H9 (cell line): Measurements from ENCODE around the gene CNDP1. TPM values are rescaled to one million over a fixed set of nuclear protein-coding genes. Genes with fewer than 3 reads are reported as not detected.

ENCODE experiments used
- DNase-seq: peaks from one replicate; pipeline ENCODE4 v3.0.0-alpha.2; 2017
- H2AFZ ChIP-seq: one replicate; pipeline ENCODE4 v1.6.1; 2013; ENCODE audit warnings: mild to moderate bottlenecking, low read length, control low read depth, moderate library complexity
- H2AK5ac ChIP-seq: 2 replicates; pipeline ENCODE4 v1.6.1; 2013; ENCODE audit warnings: low read length, control low read depth, mixed read lengths; ENCODE audit not compliant: insufficient read length
- H2BK120ac ChIP-seq: one replicate; pipeline ENCODE4 v1.6.1; 2013; ENCODE audit warnings: low read depth, mild to moderate bottlenecking, low read length, control low read depth, inconsistent platforms; ENCODE audit not compliant: poor library complexity, severe bottlenecking
- H2BK12ac ChIP-seq: 2 replicates; pipeline ENCODE4 v1.6.1; 2013; ENCODE audit warnings: low read length, control low read depth, mixed read lengths, low read depth; ENCODE audit not compliant: insufficient read length
- H2BK15ac ChIP-seq: 2 replicates; pipeline ENCODE4 v1.6.1; 2013; ENCODE audit warnings: low read depth, low read length, control low read depth
- H2BK20ac ChIP-seq: one replicate; pipeline ENCODE4 v1.6.1; 2013; ENCODE audit warnings: low read depth, mild to moderate bottlenecking, low read length, control low read depth, inconsistent platforms; ENCODE audit not compliant: poor library complexity, severe bottlenecking
- H2BK5ac ChIP-seq: 2 replicates; pipeline ENCODE4 v1.6.1; 2013; ENCODE audit warnings: low read length, control low read depth, mixed read lengths; ENCODE audit not compliant: insufficient read length
- H3K14ac ChIP-seq: 2 replicates; pipeline ENCODE4 v1.6.1; 2013; ENCODE audit warnings: low read length, control low read depth; ENCODE audit not compliant: insufficient read depth
- H3K18ac ChIP-seq: 2 replicates; pipeline ENCODE4 v1.6.1; 2013; ENCODE audit warnings: low read depth, mild to moderate bottlenecking, mixed read lengths, low read length, control low read depth; ENCODE audit not compliant: insufficient read length
- H3K23ac ChIP-seq: 2 replicates; pipeline ENCODE4 v1.6.1; 2013; ENCODE audit warnings: low read length, control low read depth, mixed read lengths, low read depth; ENCODE audit not compliant: insufficient read length
- H3K23me2 ChIP-seq: 2 replicates; pipeline ENCODE4 v1.6.1; 2013; ENCODE audit warnings: low read depth, mild to moderate bottlenecking, mixed read lengths, low read length, control low read depth; ENCODE audit not compliant: insufficient read length, poor library complexity, severe bottlenecking
- H3K27ac ChIP-seq: 2 replicates; pipeline ENCODE4 v1.5.1; 2013; ENCODE audit warnings: low read length, control low read depth, mixed read lengths, low read depth; ENCODE audit not compliant: insufficient read length
- H3K27me3 ChIP-seq: 2 replicates; pipeline ENCODE4 v1.6.1; 2013; ENCODE audit warnings: low read length, control low read depth, inconsistent platforms; ENCODE audit not compliant: insufficient read depth
- H3K4ac ChIP-seq: 2 replicates; pipeline ENCODE4 v1.6.1; 2013; ENCODE audit warnings: low read depth, mild to moderate bottlenecking, control low read depth, inconsistent platforms, low read length, moderate library complexity
- H3K4me1 ChIP-seq: 2 replicates; pipeline ENCODE4 v1.6.1; 2013; ENCODE audit warnings: low read length, control low read depth, inconsistent platforms; ENCODE audit not compliant: insufficient read depth
- H3K4me2 ChIP-seq: 2 replicates; pipeline ENCODE4 v1.6.1; 2013; ENCODE audit warnings: low read length, control low read depth, mixed read lengths; ENCODE audit not compliant: insufficient read length, insufficient read depth
- H3K56ac ChIP-seq: 2 replicates; pipeline ENCODE4 v1.6.1; 2013; ENCODE audit warnings: low read depth, mild to moderate bottlenecking, mixed read lengths, low read length, control low read depth; ENCODE audit not compliant: insufficient read length
- H3K79me1 ChIP-seq: 2 replicates; pipeline ENCODE4 v1.6.1; 2013; ENCODE audit warnings: low read depth, mild to moderate bottlenecking, moderate library complexity, low read length, control low read depth, inconsistent platforms; ENCODE audit not compliant: insufficient read depth, poor library complexity, severe bottlenecking
- H3K79me2 ChIP-seq: 2 replicates; pipeline ENCODE4 v1.6.1; 2013; ENCODE audit warnings: low read length, control low read depth, inconsistent platforms; ENCODE audit not compliant: insufficient read depth
- H3K9ac ChIP-seq: 2 replicates; pipeline ENCODE4 v1.6.1; 2013; ENCODE audit warnings: low read length, control low read depth, mixed read lengths; ENCODE audit not compliant: insufficient read length; ENCODE audit errors: extremely low read depth
- H3K9me3 ChIP-seq: one replicate; pipeline ENCODE4 v1.6.1; 2013; ENCODE audit warnings: low read depth, low read length, inconsistent platforms; ENCODE audit not compliant: control insufficient read depth
- H3T11ph ChIP-seq: one replicate; pipeline ENCODE4 v1.6.1; 2013; ENCODE audit warnings: mild to moderate bottlenecking, low read length, control low read depth, inconsistent platforms
- H4K20me1 ChIP-seq: one replicate; pipeline ENCODE4 v1.6.1; 2013; ENCODE audit not compliant: control insufficient read depth, insufficient read length, insufficient read depth
- H4K5ac ChIP-seq: 2 replicates; pipeline ENCODE4 v1.6.1; 2013; ENCODE audit warnings: low read depth, mild to moderate bottlenecking, mixed read lengths, low read length, control low read depth; ENCODE audit not compliant: insufficient read length
- H4K8ac ChIP-seq: replicated peaks from 2 replicates; pipeline ENCODE4 v1.6.1; 2013; ENCODE audit warnings: low read length, control low read depth, mixed read lengths, low read depth; ENCODE audit not compliant: insufficient read length
- H4K91ac ChIP-seq: 2 replicates; pipeline ENCODE4 v1.6.1; 2013; ENCODE audit warnings: low read depth, mild to moderate bottlenecking, moderate library complexity, mixed read lengths, low read length, control low read depth; ENCODE audit not compliant: insufficient read length
- H3K27ac Mint-ChIP-seq, 3 experiments: 2 replicates in 2 of 3; 3 replicates in 1 of 3; pipeline ENCODE4 v1.8.0; 2020 to 2021; ENCODE audit warnings: mixed read lengths in 3 of 3, mild to moderate bottlenecking in 1 of 3, moderate library complexity in 1 of 3
- H3K27me3 Mint-ChIP-seq: 2 replicates; pipeline ENCODE4 v1.8.0; 2021; ENCODE audit warnings: low read depth, mild to moderate bottlenecking, moderate library complexity, mixed read lengths
- H3K36me3 Mint-ChIP-seq, 3 experiments: 2 replicates in 2 of 3; 3 replicates in 1 of 3; pipeline ENCODE4 v1.8.0; 2020 to 2021; ENCODE audit warnings: low read depth in 3 of 3, mixed read lengths in 3 of 3; ENCODE audit not compliant: insufficient read depth in 1 of 3
- H3K4me1 Mint-ChIP-seq, 2 experiments: 2 replicates each; pipeline ENCODE4 v1.8.0; 2020; ENCODE audit warnings: mixed read lengths in 2 of 2
- H3K4me3 Mint-ChIP-seq, 2 experiments: 2 replicates in 1 of 2; 3 replicates in 1 of 2; pipeline ENCODE4 v1.8.0; 2020 to 2021; ENCODE audit warnings: mild to moderate bottlenecking in 2 of 2, mixed read lengths in 2 of 2, moderate library complexity in 1 of 2
- H3K9me3 Mint-ChIP-seq, 2 experiments: 2 replicates in 1 of 2; 3 replicates in 1 of 2; pipeline ENCODE4 v1.8.0; 2020; ENCODE audit warnings: mild to moderate bottlenecking in 2 of 2, mixed read lengths in 2 of 2, moderate library complexity in 1 of 2
- WGBS: extraction: QIAGEN DNeasy Blood & Tissue Kit; methylation state at CpG from one replicate; pipeline ENCODE4 v1.1.7; 2013; ENCODE audit warnings: missing lambda C conversion rate, low lambda C conversion rate, mixed read lengths; ENCODE audit not compliant: insufficient read length; ENCODE audit errors: extremely low coverage; 5-methylcytosine and 5-hydroxymethylcytosine counted together
- total RNA-seq: library from RNA; stranded (reverse); gene quantifications from 2 replicates; pipeline ENCODE4 v1.2.1, GENCODE V29; 2021
- TF ChIP-seq, protein P1 (sequence below): fragments of 200-600 bp; sonication (generic); conservative IDR thresholded peaks from 3 replicates; pipeline ENCODE4 v1.8.0; 2021; ENCODE audit warnings: antibody characterized with exemption, mild to moderate bottlenecking

The CNDP1 gene
- total RNA-seq, 1 experiment from 2014 or later, result not detected

DNA sequence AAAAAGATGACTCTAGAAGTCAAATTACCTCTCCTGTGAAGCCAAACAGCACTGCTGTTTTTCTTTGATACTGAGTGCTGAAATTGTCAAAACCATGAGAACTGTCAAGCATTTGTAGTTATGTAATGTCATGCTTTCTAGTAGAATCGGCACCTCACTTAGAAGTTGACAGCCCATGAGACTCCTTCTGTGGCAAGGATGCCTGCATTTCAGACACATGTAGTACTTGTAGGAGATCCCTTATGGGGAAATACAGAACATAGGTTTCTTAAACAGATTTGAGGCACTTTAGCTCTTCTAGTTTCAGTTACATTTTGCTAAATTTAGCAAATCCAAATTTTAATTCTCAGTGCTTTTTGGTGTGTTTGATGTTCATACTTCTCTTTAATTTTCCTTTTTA is 79.1 kb downstream of the CNDP1 start:
- Histone ChIP-seq H2BK120ac (no peak overlapping the region), H3K56ac (no peak overlapping the region), H3K79me1 (no peaks in the 10 kb centered on the region), H3T11ph (no peak overlapping the region), H3K23me2 (no peaks in the 10 kb centered on the region), H4K91ac (no peak overlapping the region), H2BK20ac (no peak overlapping the region), H3K4me1 (no peaks in the 10 kb centered on the region), H4K20me1 (no peaks in the 10 kb centered on the region), H3K14ac (no peak overlapping the region), H3K79me2 (no peaks in the 10 kb centered on the region), H2BK12ac (no peak overlapping the region), H2BK15ac (no peak overlapping the region), H3K4ac (no peak overlapping the region), H4K8ac (no peak overlapping the region), H3K18ac (no peak overlapping the region), H3K27ac (no peak overlapping the region), H2AFZ (no peak overlapping the region), H3K27me3 (no peaks in the 10 kb centered on the region), H3K9me3 (no peaks in the 10 kb centered on the region), H2BK5ac (no peak overlapping the region), H3K9ac (no peak overlapping the region), H4K5ac (no peak overlapping the region), H3K23ac (no peak overlapping the region), H2AK5ac (no peak overlapping the region), H3K4me2 (no peak overlapping the region)
- H3K4me1 Mint-ChIP-seq, result peaks cover 2 to 3% of the 10 kb centered on the region in 2 experiments; a peak in 2 of 4 replicates
- TF ChIP-seq, protein P1, sequence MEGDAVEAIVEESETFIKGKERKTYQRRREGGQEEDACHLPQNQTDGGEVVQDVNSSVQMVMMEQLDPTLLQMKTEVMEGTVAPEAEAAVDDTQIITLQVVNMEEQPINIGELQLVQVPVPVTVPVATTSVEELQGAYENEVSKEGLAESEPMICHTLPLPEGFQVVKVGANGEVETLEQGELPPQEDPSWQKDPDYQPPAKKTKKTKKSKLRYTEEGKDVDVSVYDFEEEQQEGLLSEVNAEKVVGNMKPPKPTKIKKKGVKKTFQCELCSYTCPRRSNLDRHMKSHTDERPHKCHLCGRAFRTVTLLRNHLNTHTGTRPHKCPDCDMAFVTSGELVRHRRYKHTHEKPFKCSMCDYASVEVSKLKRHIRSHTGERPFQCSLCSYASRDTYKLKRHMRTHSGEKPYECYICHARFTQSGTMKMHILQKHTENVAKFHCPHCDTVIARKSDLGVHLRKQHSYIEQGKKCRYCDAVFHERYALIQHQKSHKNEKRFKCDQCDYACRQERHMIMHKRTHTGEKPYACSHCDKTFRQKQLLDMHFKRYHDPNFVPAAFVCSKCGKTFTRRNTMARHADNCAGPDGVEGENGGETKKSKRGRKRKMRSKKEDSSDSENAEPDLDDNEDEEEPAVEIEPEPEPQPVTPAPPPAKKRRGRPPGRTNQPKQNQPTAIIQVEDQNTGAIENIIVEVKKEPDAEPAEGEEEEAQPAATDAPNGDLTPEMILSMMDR, result no peak
- H3K36me3 Mint-ChIP-seq, result no peaks in the 10 kb centered on the region
- no peak overlapping the region for H3K4me3 Mint-ChIP-seq
- H3K27ac Mint-ChIP-seq, result no peak overlapping the region
- H3K9me3 Mint-ChIP-seq, result no peaks in the 10 kb centered on the region; a peak in 1 of 5 replicates
- no CpG with 5 or more reads among the region's 1 CpG for WGBS
- H3K27me3 Mint-ChIP-seq, result no peaks in the 10 kb centered on the region
- no peak for DNase-seq
